ENCODE measurements around the gene ACADVL. TPM values are rescaled to one million over a fixed set of nuclear protein-coding genes. Genes with fewer than 3 reads are reported as not detected.

Gene ACADVL
- total RNA-seq, 1 experiment from 2014 or later: 558 TPM

- Histone ChIP-seq H3K4me3 (ENCODE audit: low read length) (peak within 1 kb of the TSS; percentile 89), H3K36me3 (ENCODE audit: low read depth, low read length) (peaks cover 13% of the 10 kb centered on the region; the same call in 1 of the 2 replicates), H3K4me2 (ENCODE audit: low read length) (peak within 1 kb of the TSS; percentile 83), H3K27me3 (ENCODE audit: low read length) (no peaks in the 10 kb centered on the region), H3K9ac (ENCODE audit: low read length) (peak within 1 kb of the TSS; percentile 88), H3K9me3 (ENCODE audit: low read length) (no peaks in the 10 kb centered on the region), H3K4me1 (ENCODE audit: insufficient read depth, low read length) (peaks cover 33% of the 10 kb centered on the region), H3K79me2 (ENCODE audit: low read length) (peaks cover 71% of the 10 kb centered on the region), H3F3A (ENCODE audit: low read length, unreplicated experiment) (peaks cover 8% of the 10 kb centered on the region), H2AFZ (ENCODE audit: low read length) (peak within 1 kb of the TSS; percentile 82), H3K9me2 (replicated peaks; ENCODE audit: low read length) (no peaks in the 10 kb centered on the region), H3K27ac (ENCODE audit: low read length) (peak within 1 kb of the TSS; percentile 64), H4K20me1 (ENCODE audit: low read length) (peaks cover 8% of the 10 kb centered on the region; the same call in 1 of the 2 replicates)
- ChIA-PET POLR2A (ENCODE audit: unreplicated experiment) (no interaction called here), CTCF (no interaction called here)
- no TSS peak for BruUV-seq (replicated peaks)
- TF ChIP-seq CTCF (conservative IDR thresholded peaks at IDR 0.05; ENCODE audit: low read depth, low read length): no peak
- no peak for TF ChIP-seq EZH2 (IDR thresholded peaks at IDR 0.05; ENCODE audit: low read length, unreplicated experiment)
- TF ChIP-seq EZH2phosphoT487 (IDR thresholded peaks at IDR 0.05; ENCODE audit: borderline replicate concordance, low read length): no peak
- intact Hi-C loops (cut with micrococcal nuclease): loop anchor here (2.0 kb wide), 1 partner anchor 14 kb away; no protein-coding TSS in a partner anchor
- DNase-seq (peak; percentile 87), ATAC-seq (peak; percentile 48)
These were observed 14.6 kb downstream of the ACADVL start, which contains the start of gene DVL2 for GRCh38 chr17:7234083-7234951. TSS of gene DVL2 (minus strand) at chr17:7234517. CDS start at chr17:7234262, 255 bp downstream.

GRCh38 chr17:7235693-7236665, 16.2 kb downstream of the ACADVL start:
- ATAC-seq: no peak
- BruUV-seq (replicated peaks): TSS peak; percentile 1
- Histone ChIP-seq H3F3A (ENCODE audit: low read length, unreplicated experiment) (peaks cover 8% of the 10 kb centered on the region), H3K4me2 (ENCODE audit: low read length) (peak overlapping the region; percentile 83; the same call in 1 of the 2 replicates), H3K79me2 (ENCODE audit: low read length) (peaks cover 75% of the 10 kb centered on the region), H3K36me3 (ENCODE audit: low read depth, low read length) (peaks cover 13% of the 10 kb centered on the region; the same call in 1 of the 2 replicates), H3K9me2 (replicated peaks; ENCODE audit: low read length) (no peaks in the 10 kb centered on the region), H2AFZ (ENCODE audit: low read length) (no peak overlapping the region), H4K20me1 (ENCODE audit: low read length) (peaks cover 8% of the 10 kb centered on the region; the same call in 1 of the 2 replicates), H3K4me3 (ENCODE audit: low read length) (no peak overlapping the region), H3K9ac (ENCODE audit: low read length) (no peak overlapping the region), H3K9me3 (ENCODE audit: low read length) (no peaks in the 10 kb centered on the region), H3K27ac (ENCODE audit: low read length) (peak overlapping the region; percentile 64; the same call in 1 of the 2 replicates), H3K4me1 (ENCODE audit: insufficient read depth, low read length) (peaks cover 45% of the 10 kb centered on the region), H3K27me3 (ENCODE audit: low read length) (no peaks in the 10 kb centered on the region)
- peak; percentile 52 for DNase-seq
- ChIA-PET CTCF (no interaction called here), POLR2A (ENCODE audit: unreplicated experiment) (no interaction called here)
- intact Hi-C loops (cut with micrococcal nuclease): loop anchor here (2.0 kb wide), 1 partner anchor 15 kb away; no protein-coding TSS in a partner anchor
- TF ChIP-seq CTCF (conservative IDR thresholded peaks at IDR 0.05; ENCODE audit: low read depth, low read length) (no peak), EZH2 (IDR thresholded peaks at IDR 0.05; ENCODE audit: low read length, unreplicated experiment) (no peak), EZH2phosphoT487 (IDR thresholded peaks at IDR 0.05; ENCODE audit: borderline replicate concordance, low read length) (no peak)

Data from PC-3 (cell line).